H1 (cell line): ENCODE data around the gene RNPEPL1. TPM values are rescaled to one million over a fixed set of nuclear protein-coding genes. Genes with fewer than 3 reads are reported as not detected.
"Not testable (repeated sequence)": the region's sequence is repeated elsewhere in the genome, so short reads cannot be mapped to it uniquely, and the experiment has no call there.

ENCODE experiments used
- CTCF ChIA-PET: fragments of 300-600 bp; sonication (Branson Sonifier 250); formaldehyde crosslinking; loops from one replicate; lab custom pipeline; 2021; ENCODE audit not compliant: partially characterized antibody; lab: Charles Lee
- POLR2A ChIA-PET: fragments of 300-600 bp; sonication (Branson Sonifier 250); formaldehyde crosslinking; loops from one replicate; lab custom pipeline; 2021; ENCODE audit warnings: inconsistent platforms; ENCODE audit not compliant: partially characterized antibody; lab: Charles Lee
- DNase-seq, 2 experiments: peaks; one replicate each; pipeline versions ENCODE4 v3.0.0 to v3.0.0-alpha.2; 2010 to 2022; ENCODE audit warnings: low spot score in 2 of 2, low read depth in 1 of 2, mixed read lengths in 1 of 2
- FAIRE-seq: peaks from 2 replicates; lab custom pipeline; 2011; peaks lifted over from hg19 to GRCh38; lab: Jason Lieb, UNC
- H2AFZ ChIP-seq: 2 replicates; pipeline ENCODE4 v1.8.1; 2012; ENCODE audit warnings: low read length, inconsistent platforms
- H2AK5ac ChIP-seq: 2 replicates; pipeline ENCODE4 v1.6.1; 2013; ENCODE audit warnings: low read depth, low read length
- H2BK120ac ChIP-seq: replicated peaks from 2 replicates; pipeline ENCODE3; 2013; ENCODE audit warnings: low read depth, low read length, inconsistent platforms
- H2BK12ac ChIP-seq: 2 replicates; pipeline ENCODE4 v1.6.1; 2013; ENCODE audit warnings: low read depth, low read length
- H2BK15ac ChIP-seq: 2 replicates; pipeline ENCODE4 v1.6.1; 2013; ENCODE audit warnings: low read length
- H2BK20ac ChIP-seq: 2 replicates; pipeline ENCODE4 v1.6.1; 2013; ENCODE audit warnings: low read length
- H2BK5ac ChIP-seq: 2 replicates; pipeline ENCODE4 v1.6.1; 2013; ENCODE audit warnings: low read depth, low read length
- H3K14ac ChIP-seq: 2 replicates; pipeline ENCODE4 v1.6.1; 2013; ENCODE audit warnings: inconsistent platforms; ENCODE audit not compliant: insufficient read length
- H3K18ac ChIP-seq: 2 replicates; pipeline ENCODE4 v1.6.1; 2013; ENCODE audit warnings: low read length; ENCODE audit errors: extremely low read depth
- H3K23ac ChIP-seq: 2 replicates; pipeline ENCODE4 v1.6.1; 2013; ENCODE audit warnings: inconsistent platforms; ENCODE audit not compliant: insufficient read length
- H3K23me2 ChIP-seq: 2 replicates; pipeline ENCODE4 v1.6.1; 2013; ENCODE audit warnings: low read depth, low read length
- H3K27ac ChIP-seq: 2 replicates; pipeline ENCODE4 v1.6.1; 2011; ENCODE audit warnings: low read depth, low read length, inconsistent platforms
- H3K27me3 ChIP-seq, 4 experiments: replicated peaks in 1 of 4; 1 replicate in 1 of 4; 2 replicates in 3 of 4; pipeline versions ENCODE4 v1.6.1 to v1.8.1; 2011 to 2013; ENCODE audit warnings: low read length in 3 of 4, mild to moderate bottlenecking in 3 of 4, inconsistent platforms in 2 of 4, mixed read lengths in 2 of 4, moderate library complexity in 1 of 4; ENCODE audit not compliant: control insufficient read depth in 3 of 4, insufficient read depth in 3 of 4; ENCODE audit errors: extremely low read depth in 1 of 4
- H3K36me3 ChIP-seq, 4 experiments: 2 replicates each; pipeline versions ENCODE4 v1.6.1 to v1.8.1; 2011 to 2013; ENCODE audit warnings: mild to moderate bottlenecking in 4 of 4, low read length in 3 of 4, moderate library complexity in 2 of 4, control low read depth in 1 of 4, inconsistent platforms in 1 of 4; ENCODE audit not compliant: insufficient read depth in 4 of 4, control insufficient read depth in 2 of 4
- H3K4ac ChIP-seq: replicated peaks from 2 replicates; pipeline ENCODE3; 2013; ENCODE audit warnings: low read length, low read depth, mixed read lengths, inconsistent platforms; ENCODE audit not compliant: insufficient read length
- H3K4me1 ChIP-seq, 4 experiments: replicated peaks in 1 of 4; 1 replicate in 1 of 4; 2 replicates in 3 of 4; pipeline versions ENCODE4 v1.6.1 to v1.8.1; 2011 to 2013; ENCODE audit warnings: low read length in 3 of 4, inconsistent platforms in 2 of 4, mixed read lengths in 1 of 4; ENCODE audit not compliant: insufficient read depth in 4 of 4, control insufficient read depth in 3 of 4
- H3K4me2 ChIP-seq, 2 experiments: 2 replicates each; pipeline versions ENCODE4 v1.6.1 to v1.8.1; 2011 to 2013; ENCODE audit warnings: low read depth in 2 of 2, low read length in 2 of 2, control low read depth in 1 of 2, inconsistent platforms in 1 of 2, mild to moderate bottlenecking in 1 of 2; ENCODE audit not compliant: insufficient read depth in 1 of 2
- H3K4me3 ChIP-seq, 4 experiments: fragments of 200-600, 300-600 bp in 1 of 4; sonication (generic), shearing (Covaris generic), sonication (Bioruptor Twin) in 1 of 4; 2 replicates each; pipeline versions ENCODE4 v1.5.1 to v1.8.1; 2011 to 2016; ENCODE audit warnings: low read length in 4 of 4, low read depth in 3 of 4, control low read depth in 2 of 4, inconsistent platforms in 2 of 4, mild to moderate bottlenecking in 2 of 4, mixed read lengths in 1 of 4, moderate library complexity in 1 of 4; ENCODE audit not compliant: insufficient read depth in 2 of 4; ENCODE audit errors: extremely low read depth in 1 of 4
- H3K56ac ChIP-seq: replicated peaks from 2 replicates; pipeline ENCODE3; 2013; ENCODE audit warnings: low read depth, mild to moderate bottlenecking, mixed read lengths, low read length, inconsistent platforms; ENCODE audit not compliant: insufficient read length
- H3K79me1 ChIP-seq: 2 replicates; pipeline ENCODE4 v1.6.1; 2013; ENCODE audit warnings: low read depth, low read length, control low read depth
- H3K79me2 ChIP-seq, 2 experiments: 2 replicates each; pipeline versions ENCODE4 v1.6.1 to v1.8.1; 2012 to 2013; ENCODE audit warnings: low read length in 2 of 2, mild to moderate bottlenecking in 2 of 2, inconsistent platforms in 1 of 2; ENCODE audit not compliant: insufficient read depth in 2 of 2, control insufficient read depth in 1 of 2
- H3K9ac ChIP-seq, 4 experiments: replicated peaks in 1 of 4; 1 replicate in 1 of 4; 2 replicates in 3 of 4; pipeline versions ENCODE4 v1.6.1 to v1.8.1; 2011 to 2013; ENCODE audit warnings: low read depth in 3 of 4, low read length in 3 of 4, control low read depth in 2 of 4, mild to moderate bottlenecking in 2 of 4, moderate library complexity in 2 of 4, inconsistent platforms in 1 of 4; ENCODE audit errors: extremely low read depth in 1 of 4
- H3K9me3 ChIP-seq, 2 experiments: 2 replicates each; pipeline versions ENCODE4 v1.6.1 to v1.8.1; 2012 to 2013; ENCODE audit warnings: mild to moderate bottlenecking in 2 of 2, moderate library complexity in 2 of 2, control low read depth in 1 of 2, inconsistent platforms in 1 of 2, low read depth in 1 of 2, low read length in 1 of 2, mixed read lengths in 1 of 2; ENCODE audit not compliant: insufficient read depth in 2 of 2
- H4K20me1 ChIP-seq, 2 experiments: replicated peaks in 1 of 2; 2 replicates each; pipeline versions ENCODE3 to v1.8.1; 2011 to 2013; ENCODE audit warnings: inconsistent platforms in 2 of 2, low read length in 2 of 2, mild to moderate bottlenecking in 1 of 2; ENCODE audit not compliant: insufficient read depth in 2 of 2, control insufficient read depth in 1 of 2
- H4K5ac ChIP-seq: 2 replicates; pipeline ENCODE4 v1.6.1; 2013; ENCODE audit warnings: low read length, low read depth, mixed read lengths, inconsistent platforms; ENCODE audit not compliant: insufficient read length
- H4K8ac ChIP-seq: 2 replicates; pipeline ENCODE4 v1.8.0; 2013; ENCODE audit warnings: mild to moderate bottlenecking, moderate library complexity, low read length, inconsistent platforms; ENCODE audit not compliant: insufficient read depth; ENCODE audit errors: extremely low read depth
- H4K91ac ChIP-seq: replicated peaks from 2 replicates; pipeline ENCODE3; 2013; ENCODE audit warnings: low read length, mixed read lengths, inconsistent platforms; ENCODE audit not compliant: insufficient read length
- WGBS, 2 experiments: shearing (Covaris generic) in 1 of 2; methylation state at CpG; one replicate each; pipeline versions ENCODE4 v1.1.6 to v1.1.7; 2013 to 2015; ENCODE audit warnings: low lambda C conversion rate in 2 of 2, mixed read lengths in 2 of 2, inconsistent platforms in 1 of 2, low coverage in 1 of 2, missing lambda C conversion rate in 1 of 2; ENCODE audit not compliant: insufficient replicate concordance in 2 of 2, insufficient coverage in 1 of 2, insufficient read length in 1 of 2; ENCODE audit errors: extremely low coverage in 1 of 2, missing lambda C conversion rate in 1 of 2; 5-methylcytosine and 5-hydroxymethylcytosine counted together
- polyA plus RNA-seq, 7 experiments: library from polyadenylated mRNA; depleted of rRNA in 3 of 7; stranded (reverse) in 5 of 7; unstranded in 2 of 7; fragments of >200 nt in 5 of 7; fragments of 200-250 nt in 2 of 7; gene quantifications; 1 replicate in 5 of 7; 2 replicates in 1 of 7; 4 replicates in 1 of 7; pipeline versions ENCODE4 v1.2.1 to v1.2.3, GENCODE V29; 2011 to 2013; ENCODE audit warnings: missing spikeins in 2 of 7, mixed read lengths in 2 of 7
- total RNA-seq: library from RNA; stranded (reverse); fragmentation: NEBNext Ultra II Directional; extraction: Animal tissue kit (Norgen Biotek cat#: 25700); gene quantifications from 2 replicates; pipeline ENCODE4 v1.2.1, GENCODE V29; 2021

RNPEPL1 gene
- total and polyA plus RNA-seq, 2 of the 8 experiments (the other 6 are each of a cell fraction or from before 2014, with no cell fraction given) = 9.0 to 11.3 TPM

DNA sequence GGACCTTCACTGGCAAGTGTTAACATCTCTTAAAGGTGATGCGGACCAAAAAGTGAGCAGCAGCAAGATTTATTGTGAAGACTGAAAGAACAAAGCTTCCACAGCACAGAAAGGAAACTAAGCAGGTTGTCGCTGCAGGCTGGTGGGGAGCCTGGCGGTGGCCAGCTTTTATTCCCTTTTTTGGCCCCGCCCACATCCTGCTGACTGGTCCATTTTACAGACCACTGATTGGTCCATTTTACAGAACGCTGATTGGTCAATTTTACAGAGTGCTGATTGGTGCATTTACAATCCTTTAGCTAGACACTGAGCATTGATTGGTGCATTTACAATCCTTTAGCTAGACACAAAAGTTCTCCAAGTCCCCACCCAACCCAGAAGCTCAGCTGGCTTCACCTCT lies 46.4 kb upstream of the RNPEPL1 start:
- H4K5ac ChIP-seq, H3K4ac ChIP-seq, H2AK5ac ChIP-seq, H3K4me2 ChIP-seq, H3K79me1 ChIP-seq, H3K27ac ChIP-seq, H4K8ac ChIP-seq, H4K20me1 ChIP-seq, H2AFZ ChIP-seq, H3K23me2 ChIP-seq, H2BK120ac ChIP-seq, H3K4me3 ChIP-seq, H2BK12ac ChIP-seq, H3K56ac ChIP-seq, H2BK5ac ChIP-seq, H4K91ac ChIP-seq, H3K36me3 ChIP-seq, H3K9ac ChIP-seq, H3K18ac ChIP-seq, FAIRE-seq, H3K4me1 ChIP-seq, H2BK15ac ChIP-seq, H3K14ac ChIP-seq, H3K79me2 ChIP-seq, H2BK20ac ChIP-seq, H3K23ac ChIP-seq: not testable (repeated sequence)
- 87% methylated on average over 5 of the region's 5 CpGs; no CpG with 5 or more reads in 1 of the 2 experiments for WGBS, 2 experiments
- POLR2A ChIA-PET = interaction anchor here (0.6 kb wide), 1 partner anchor 127 kb away, joined by 3 read pairs; no protein-coding TSS in a partner anchor
- Histone ChIP-seq H3K9me3 (peaks cover 29 to 42% of the 10 kb centered on the region in 2 experiments), H3K27me3 (peaks cover 0 to 27% (median 23%) of the 10 kb centered on the region in 4 experiments; a peak in 6 of 7 replicates)
- CTCF ChIA-PET = interaction anchor here (1.0 to 1.3 kb wide), 3 partner anchors 8 to 25 kb away, joined by 3 to 4 read pairs (median 3); no protein-coding TSS in a partner anchor
- DNase-seq = peak in 1 of 2 experiments; percentile 22
